GM18858 (cell line): ENCODE measurements around the gene RRAS.
"Not testable (repeated sequence)": the region's sequence is repeated elsewhere in the genome, so short reads cannot be mapped to it uniquely, and the experiment has no call there.

ENCODE experiments used
- ATAC-seq: cut with Tn5 transposase; IDR thresholded peaks from one replicate; pipeline ENCODE4 v1.9.1; 2021; ENCODE audit not compliant: unreplicated experiment

RRAS gene

DNA sequence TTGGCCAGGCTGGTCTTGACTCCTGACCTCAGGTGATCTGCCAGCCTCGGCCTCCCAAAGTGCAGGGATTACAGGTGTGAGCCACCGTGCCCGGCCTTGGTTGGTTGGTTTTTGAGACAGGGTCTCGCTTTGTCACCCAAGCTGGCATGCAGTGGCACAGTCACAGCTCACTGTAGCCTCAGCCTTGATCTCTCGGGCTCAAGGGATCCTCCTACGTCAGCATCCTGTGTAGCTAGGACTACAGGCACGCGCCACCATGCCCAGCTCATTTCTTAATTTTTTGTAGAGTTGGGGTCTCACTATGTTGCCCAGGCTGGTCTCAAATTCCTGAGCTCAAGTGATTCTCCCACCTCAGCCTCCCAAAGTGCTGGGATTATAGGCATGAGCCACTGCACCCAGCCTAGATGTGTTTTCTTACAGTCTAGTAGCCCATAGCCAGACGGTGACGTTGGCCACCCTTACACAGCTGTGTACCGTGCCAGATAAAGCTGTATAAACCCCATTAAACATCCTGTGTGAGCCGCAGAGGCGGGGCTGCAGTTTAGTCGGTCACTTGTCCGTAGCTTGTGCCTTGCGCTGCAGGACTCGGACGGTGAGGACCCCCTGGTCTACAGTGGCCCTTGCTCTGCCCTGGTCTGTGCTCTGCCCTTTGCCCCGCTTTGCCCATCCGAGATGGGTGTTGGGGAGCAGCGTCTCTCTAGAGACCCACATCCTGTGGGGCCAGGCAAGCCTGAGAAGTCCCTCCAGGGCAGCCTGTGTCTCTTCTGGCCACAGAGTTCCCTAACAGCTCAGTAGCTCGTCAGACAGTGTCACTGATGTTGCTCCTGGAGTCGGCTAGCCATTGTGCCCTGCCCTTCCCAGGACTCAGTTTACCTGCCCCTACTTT, 15.9 kb upstream of the RRAS start:
- ATAC-seq: no peak

DNA sequence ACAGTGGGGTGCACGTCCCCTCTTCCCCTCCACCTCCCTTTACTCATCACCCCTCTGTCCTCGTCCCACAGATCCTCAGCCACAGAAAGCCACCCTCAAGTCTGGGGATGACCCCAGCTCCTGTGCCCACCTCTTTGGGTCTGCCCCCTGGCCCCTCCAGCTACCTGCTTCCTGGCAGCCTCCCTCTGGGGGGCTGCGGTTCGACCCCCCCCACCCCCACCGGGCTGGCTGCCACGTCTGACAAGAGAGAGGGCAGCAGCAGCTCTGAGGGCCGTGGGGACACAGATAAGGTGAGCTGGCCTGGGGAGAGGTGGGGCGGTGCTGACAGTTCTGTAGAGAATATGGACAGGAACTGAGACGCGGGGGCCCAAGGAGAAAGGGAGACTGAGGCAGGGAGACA, 14.6 kb upstream of the RRAS start:
- no peak for ATAC-seq

DNA sequence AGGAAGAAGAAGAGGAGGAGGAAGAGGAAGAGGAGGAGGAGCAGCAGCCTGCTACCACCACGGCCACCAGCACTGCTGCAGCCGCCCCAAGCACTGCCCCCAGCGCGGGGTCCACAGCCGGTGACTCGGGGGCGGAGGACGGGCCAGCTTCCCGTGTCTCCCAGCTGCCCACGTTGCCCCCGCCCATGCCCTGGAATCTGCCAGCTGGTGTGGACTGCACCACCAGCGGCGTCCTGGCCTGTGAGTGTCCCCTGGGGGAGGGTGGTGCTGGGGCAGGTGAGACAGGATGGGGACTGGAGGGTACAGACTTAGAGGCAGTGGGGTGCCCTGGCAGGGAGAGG, 13.5 kb upstream of the RRAS start:
- ATAC-seq: no peak

DNA sequence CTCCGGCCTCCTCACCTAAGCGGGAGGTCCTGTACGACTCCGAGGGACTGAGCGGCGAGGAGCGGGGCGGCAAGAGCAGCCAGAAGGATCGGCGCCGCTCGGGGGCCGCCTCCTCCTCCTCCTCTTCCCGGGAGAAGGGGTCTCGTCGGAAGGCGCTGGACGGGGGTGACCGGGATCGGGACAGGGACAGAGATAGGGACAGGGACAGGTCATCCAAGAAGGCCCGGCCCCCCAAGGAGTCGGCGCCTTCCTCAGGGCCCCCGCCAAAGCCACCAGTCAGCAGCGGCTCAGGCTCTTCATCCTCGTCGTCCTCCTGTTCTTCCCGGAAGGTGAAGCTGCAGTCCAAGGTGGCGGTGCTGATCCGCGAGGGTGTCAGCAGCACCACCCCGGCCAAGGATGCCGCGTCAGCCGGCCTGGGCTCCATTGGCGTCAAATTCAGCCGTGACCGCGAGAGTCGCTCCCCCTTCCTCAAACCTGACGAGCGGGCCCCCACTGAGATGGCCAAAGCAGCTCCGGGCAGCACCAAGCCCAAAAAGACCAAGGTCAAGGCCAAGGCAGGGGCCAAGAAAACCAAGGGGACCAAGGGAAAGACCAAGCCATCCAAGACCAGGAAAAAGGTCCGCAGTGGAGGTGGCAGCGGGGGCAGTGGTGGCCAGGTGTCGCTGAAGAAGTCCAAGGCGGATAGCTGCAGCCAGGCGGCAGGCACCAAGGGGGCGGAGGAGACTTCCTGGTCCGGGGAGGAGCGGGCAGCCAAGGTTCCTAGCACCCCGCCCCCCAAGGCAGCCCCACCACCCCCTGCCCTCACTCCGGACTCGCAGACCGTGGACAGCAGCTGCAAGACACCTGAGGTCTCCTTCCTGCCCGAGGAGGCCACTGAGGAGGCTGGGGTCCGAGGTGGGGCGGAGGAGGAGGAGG, 12.9 kb upstream of the RRAS start:
- ATAC-seq: no peak

DNA sequence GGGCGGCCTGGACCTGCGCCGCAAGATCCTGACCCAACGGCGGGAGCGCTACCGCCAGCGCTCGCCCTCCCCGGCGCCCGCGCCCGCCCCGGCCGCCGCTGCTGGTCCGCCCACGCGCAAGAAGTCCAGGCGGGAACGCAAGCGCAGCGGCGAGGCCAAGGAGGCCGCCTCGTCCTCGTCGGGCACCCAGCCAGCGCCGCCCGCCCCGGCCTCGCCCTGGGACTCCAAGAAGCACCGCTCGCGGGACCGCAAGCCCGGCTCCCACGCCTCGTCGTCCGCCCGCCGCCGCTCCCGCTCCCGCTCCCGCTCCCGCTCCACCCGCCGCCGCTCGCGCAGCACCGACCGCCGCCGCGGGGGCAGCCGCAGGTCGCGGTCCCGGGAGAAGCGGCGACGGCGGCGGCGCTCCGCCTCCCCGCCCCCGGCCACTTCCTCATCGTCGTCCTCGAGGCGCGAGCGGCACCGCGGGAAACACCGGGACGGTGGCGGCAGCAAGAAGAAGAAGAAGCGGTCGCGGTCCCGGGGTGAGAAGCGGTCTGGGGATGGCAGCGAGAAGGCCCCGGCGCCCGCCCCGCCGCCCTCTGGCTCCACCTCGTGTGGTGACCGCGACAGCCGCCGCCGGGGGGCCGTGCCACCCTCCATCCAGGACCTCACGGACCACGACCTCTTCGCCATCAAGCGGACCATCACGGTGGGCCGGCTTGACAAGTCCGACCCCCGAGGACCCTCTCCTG, 12.0 kb upstream of the RRAS start:
- ATAC-seq: no peak

DNA sequence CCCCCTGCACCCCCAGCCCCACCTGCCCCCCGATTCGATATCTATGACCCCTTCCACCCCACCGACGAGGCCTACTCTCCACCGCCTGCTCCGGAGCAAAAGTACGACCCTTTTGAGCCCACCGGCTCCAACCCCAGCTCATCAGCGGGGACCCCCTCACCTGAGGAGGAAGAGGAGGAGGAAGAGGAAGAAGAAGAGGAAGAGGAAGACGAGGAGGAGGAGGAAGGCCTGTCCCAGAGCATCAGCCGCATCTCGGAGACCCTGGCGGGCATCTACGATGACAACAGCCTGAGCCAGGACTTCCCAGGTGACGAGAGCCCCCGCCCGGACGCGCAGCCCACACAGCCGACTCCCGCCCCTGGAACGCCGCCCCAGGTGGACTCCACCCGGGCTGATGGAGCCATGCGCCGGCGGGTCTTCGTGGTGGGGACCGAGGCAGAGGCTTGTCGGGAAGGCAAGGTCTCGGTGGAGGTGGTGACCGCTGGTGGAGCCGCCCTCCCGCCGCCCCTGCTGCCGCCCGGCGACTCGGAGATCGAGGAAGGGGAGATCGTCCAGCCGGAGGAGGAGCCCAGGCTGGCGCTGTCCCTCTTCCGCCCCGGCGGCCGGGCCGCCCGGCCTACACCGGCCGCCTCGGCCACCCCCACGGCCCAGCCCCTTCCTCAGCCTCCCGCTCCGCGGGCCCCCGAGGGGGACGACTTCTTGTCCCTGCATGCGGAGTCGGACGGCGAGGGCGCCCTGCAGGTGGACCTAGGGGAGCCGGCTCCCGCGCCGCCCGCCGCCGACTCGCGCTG, 11.3 kb upstream of the RRAS start:
- no peak for ATAC-seq

DNA sequence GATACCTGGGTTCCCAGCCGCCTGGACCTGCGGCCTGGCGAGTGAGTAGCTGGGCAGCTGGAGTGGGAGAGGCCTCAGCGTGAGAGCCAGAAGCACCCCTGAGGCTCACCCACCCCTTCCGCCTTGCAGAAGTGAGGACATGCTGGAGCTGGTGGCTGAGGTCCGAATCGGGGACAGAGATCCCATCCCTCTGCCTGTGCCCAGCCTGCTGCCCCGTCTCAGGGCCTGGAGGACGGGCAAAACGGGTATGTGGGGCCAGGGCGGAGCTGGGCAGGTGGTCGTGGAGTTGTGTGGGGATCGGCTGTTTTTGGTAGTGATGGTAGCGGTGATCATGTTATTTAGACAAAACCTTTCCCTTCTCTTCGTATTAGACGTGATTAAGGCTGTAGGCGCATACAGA, 6.6 kb upstream of the RRAS start:
- ATAC-seq: no peak

DNA sequence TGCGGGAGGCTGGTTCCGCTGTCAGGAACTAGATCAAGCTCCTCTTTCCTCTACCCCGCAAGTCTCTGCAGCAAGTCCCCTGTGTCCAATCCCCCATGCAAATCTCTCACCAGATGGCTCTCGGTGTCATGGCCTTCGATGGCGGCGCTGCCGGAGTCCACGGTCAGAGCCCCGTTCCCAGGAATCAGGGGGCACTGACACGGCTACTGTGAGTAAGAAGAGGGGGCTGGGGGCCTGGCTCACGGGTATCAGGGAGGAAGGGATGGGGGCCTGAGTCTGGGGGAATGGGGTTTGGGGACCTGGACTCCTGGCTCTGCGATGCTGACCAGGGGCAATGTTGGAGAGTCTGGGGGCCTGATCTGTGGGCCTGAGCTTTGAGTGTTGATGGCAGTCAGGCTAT, 6.1 kb upstream of the RRAS start:
- no peak for ATAC-seq

DNA sequence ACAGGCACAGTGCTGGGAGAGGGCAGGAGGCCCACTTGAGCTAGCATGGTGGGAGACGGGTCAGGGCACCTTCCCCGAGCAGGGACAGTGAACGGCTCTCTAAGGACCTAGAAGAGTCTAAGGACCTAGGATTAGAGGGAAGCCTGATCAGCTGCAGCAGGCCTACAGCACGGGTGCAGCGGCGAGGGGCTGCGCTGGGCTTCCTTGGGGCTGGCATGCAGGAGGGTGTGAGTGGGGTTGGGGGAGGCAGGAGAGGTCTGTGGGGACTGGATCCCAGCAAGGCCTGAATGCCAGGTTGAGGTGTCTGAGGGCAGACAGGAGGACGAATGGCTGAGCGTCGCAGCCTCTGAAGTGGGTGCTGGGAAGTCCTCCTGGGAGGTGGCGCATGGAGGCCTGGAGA, 5.6 kb upstream of the RRAS start:
- ATAC-seq: no peak

DNA sequence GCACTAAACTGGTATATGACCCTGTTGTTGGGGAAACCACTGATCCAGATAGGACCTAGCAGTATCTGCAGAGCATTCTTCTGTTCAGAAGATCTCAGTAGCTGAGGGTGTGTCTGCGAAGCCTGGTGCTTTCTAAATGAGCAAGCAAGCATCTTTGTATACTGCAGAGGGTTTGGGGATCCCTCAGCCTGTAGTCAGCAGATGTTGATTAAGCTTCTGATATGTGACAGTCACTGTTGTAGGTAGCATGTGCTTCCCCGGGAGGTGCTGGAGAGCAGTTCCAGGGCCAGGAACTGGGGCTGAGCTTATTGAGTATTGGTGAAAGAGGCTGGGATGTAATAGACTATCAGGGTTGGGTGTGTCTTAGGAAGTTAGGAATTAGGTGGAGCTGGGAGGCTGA, 3.5 kb upstream of the RRAS start:
- ATAC-seq: no peak

DNA sequence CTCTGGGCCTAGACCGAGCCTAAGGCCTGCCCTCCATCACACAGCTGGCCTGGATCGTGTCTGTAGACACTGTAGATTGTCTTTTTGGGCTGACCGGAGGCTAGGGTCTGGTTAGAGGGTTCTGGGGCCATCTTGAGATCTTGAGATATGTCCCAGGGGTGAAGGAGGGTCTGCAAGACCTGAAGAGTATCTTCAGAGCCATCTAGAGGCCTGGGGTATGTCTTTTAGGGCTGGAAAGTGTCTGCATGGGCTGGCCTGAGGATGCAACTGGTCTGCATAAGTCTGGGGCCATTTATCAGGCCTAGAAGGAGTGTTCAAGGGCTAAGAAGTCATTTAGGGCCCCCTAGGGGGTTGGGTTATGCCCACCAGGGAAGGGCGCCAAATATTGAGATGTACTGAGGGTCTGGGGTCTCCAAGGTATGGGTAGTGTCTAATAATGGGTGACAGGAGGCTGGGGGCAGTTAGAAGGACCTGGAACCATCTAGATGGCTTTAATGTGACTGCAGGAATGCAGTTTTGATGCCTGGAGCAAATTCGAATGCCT, 2.6 kb upstream of the RRAS start:
- no peak for ATAC-seq

DNA sequence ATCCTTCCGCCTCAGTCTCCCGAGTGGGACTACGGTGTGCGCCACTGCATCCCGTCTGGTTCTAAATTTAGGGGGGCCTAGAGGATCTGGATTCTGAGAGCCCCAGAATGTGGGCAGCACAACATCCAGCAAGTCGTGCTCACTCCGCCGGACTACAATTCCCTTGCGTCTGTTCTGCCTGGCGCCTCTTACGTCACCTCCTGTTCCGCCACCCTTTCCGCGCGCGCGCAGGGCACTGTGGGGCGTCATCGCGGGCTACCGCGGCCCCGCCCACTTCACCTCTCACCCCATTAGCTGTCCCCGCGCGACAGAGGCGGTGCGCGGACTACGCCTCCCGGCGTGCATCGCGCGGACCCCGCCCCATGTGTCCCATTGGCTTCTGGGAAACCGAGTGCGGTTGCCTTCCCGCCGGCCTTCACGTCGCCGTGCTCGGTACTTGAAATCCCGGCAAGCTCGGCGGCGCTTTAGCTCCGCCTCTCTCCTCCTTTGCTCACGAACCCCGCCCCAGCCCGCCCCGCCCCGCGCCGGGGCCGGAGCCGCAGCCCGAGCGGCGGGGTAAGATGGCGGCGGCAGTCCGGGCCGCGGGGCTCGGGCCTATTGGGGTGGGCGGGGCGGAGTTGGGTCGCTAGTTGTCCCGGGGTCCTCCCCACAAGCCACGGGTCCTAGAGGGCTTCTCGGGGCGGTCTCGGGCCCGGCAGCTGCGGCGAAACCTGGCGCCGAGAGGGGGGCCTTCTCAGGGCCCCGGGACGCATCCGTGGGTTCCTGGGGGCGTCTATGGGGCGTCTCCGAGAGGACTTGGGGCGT, 1.9 kb upstream of the RRAS start, which contains the start of gene SCAF1:
TSS of gene SCAF1 (plus strand) at position 522 of the 804 bp plus-strand sequence. CDS start 2,818 bp downstream, outside the sequence.
- ATAC-seq: peak; percentile 50

DNA sequence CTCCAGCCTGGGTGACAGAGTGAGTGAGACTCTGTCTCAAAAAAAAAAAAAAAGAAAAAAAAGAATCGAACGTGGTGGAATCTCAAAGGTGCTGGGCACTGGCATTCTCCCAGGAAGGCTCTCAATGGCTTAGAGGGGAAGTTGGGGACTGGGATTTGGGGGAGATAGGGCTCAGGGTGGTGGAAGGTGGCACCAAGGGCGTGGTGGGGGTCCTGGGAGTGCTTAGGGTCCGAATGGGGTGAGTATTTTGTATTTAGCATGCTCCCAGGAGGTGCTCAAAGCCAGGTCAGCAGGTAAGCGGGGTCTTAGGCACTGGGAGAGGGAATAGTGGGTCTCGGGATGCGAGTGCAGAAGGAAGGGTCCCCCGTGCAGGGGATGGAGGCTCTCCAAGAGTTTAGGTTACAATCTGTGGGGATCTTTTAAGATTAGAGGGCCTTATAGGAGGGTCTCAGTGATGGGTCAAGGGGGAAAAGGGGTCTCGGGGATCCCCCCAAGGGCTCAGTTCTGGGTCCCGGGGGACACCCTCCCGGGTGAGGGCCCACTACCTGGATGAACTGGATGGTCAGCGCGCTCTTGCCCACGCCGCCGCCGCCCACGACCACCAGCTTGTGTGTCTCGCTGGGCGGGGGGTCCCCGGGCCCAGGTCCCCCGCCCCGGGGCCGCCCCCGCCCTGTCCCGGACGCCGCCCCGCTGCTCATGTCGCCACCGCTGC, 386 bp downstream of the RRAS start:
- no peak for ATAC-seq

DNA sequence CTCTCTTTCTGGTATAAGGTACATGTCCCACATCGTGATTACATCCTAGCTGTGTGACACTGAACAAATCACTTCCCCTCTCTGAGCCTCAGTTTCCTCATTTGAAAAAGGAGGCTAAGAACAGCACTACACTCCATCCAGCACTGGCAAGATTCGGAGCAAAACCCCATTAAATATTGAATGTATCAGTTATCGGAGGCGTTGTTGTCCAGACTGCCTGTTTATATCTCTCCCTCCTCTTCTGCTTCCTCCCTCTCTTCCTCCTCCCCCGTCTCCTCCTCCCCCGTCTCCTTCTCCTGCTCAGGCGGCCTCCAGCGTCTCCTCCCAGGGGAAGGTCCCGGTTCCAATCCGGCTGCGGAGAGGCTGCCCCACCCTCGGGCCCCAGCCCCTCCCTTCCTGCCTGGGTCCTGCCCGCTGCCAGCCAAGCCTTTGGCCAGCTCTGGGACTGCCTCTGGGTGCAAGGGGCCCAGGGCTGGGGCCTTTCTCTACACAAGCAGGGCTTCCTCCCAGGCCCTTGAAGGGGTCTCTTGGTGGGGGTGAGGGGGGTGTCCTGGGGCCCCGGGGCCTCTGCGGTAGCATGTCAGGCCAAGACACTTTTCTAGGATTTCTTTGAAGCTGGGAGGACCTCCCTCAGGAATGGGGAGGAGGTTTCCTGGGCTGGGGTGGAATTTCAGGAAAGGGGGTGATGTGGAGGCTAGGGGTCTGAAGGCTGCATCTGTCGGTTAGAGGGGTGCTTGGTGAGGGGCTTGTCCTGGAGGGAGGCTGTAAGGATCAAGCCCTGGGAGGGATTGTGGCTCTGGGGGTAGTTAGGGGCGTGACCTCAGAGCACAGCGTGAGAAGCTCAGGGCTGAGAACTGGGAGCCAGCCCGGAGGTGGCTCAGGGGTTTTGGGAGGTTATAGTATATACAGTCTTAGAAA, 1.9 kb downstream of the RRAS start:
- no peak for ATAC-seq

DNA sequence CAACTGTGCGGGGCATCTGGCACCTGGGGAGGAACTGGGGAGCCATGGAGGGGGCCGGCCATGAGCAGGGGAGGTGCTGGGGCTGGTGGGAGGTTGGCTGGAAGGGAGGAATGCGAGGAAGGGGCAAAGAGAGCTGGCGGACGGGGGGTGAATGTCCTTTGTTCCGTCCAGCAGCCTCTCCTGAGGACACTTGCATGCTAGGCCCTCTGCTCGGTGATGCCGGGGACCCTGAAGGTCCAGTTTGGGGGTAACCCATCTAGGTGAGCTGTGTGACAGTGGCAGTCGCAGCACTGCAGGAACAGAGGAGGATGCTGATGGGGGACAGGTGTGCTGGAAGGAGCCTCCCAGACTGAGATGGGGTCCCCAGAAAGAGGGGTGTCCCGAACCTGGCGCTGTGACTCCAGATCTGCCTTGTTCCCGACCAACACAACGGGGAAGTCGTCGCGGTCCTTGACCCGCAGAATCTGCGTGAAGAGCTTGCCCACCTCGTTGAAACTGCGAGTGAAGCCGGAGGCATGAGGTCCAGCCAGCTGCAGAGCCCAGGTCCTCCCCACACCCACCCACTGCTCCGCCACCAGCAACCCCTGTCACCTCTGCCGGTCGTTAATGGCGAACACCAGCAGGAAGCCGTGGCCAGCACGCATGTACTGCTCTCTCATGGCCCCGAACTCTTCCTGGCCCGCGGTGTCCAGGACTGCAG, 3.6 kb downstream of the RRAS start:
- ATAC-seq: no peak

DNA sequence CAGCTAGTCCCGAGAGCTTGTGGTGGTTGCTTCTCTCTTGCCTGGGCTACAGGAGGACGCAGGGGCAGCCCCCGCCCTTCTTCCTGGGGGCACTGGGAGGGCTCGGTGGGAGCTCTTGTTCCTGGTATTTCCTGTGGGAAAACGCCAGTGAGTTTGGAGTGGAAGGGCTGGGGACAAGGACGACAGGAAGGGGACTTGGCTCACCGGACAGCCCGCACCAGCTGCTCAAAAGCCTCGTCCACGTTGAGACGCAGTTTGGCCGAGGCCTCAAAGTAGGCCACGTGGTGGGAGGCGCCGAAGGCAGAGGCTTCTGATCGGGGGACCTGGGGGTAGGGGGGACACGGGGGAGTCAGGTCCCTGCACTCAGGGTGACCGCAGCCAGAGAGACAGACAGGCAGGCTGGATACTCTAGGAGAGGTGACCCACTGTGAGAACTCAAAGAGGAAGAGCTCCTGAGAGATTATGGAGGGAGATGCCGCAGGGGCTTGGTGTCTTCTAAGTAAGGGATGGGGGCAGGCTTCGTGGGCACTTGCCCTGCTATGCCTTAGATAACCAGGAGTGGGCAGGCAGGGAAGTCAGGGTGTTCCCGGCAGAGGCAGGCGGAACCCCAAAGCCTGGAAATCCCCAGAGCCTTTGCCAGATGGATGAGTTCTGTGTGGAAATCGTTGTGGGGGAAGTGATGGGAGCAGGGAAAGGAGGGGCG, 4.3 kb downstream of the RRAS start:
- ATAC-seq: no peak

DNA sequence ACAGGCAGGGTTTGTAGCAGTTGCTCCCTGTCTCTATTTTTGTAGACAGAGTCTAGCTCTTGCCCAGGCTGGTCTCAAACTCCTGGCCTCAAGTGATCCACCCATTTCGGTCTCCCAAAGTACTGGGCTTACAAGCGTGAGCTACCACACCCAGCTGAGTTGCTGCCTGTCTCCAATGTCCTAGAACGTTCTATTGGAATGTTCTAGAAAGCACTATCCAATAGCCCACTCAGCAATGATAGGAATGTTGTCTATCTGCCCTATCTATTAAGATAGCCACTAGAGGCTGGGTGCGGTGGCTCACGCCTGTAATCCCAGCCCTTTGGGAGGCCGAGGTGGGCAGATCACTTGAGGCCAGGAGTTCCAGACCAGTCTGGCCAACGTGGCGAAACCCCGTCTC, 6.7 kb downstream of the RRAS start:
- ATAC-seq: not testable (repeated sequence)
